ENCODE data around the gene METRN.

METRN gene

DNA sequence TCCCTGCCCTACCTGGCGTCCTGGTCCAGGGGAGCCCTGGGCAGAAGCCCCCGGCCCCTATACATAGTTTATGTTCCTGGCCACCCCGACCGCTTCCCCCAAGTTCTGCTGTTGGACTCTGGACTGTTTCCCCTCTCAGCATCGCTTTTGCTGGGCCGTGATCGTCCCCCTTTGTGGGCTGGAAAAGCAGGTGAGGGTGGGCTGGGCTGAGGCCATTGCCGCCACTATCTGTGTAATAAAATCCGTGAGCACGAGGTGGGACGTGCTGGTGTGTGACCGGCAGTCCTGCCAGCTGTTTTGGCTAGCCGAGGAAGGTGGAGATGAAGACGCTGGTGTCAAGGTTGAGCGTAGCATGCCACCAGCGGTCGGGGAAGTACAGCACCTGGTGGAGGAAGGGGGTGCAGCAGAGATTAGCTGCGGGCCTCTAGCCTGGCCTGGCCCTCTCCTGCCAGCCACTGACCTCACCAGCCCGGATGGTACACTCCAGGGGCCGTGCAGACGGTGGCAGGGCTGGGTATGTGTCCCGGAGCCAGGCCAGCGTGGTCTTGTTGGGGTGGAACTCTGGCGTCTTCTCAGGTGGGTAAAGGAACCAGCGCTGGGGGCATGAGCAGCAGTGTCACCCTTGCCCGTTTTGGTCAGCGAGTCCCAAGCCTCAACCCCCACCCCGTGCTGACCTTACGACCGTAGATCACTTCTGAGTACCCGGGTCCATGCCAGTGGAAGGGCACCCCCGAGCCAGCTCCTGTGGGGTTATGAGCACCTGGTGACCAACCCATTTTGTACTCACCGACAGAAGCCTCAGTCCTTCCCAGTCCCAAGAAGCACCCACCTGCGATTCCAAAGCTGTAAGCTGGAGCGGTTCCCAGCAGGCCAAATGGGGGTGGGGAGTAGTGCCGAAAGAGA, 32.2 kb upstream of the METRN start:
- H3K27ac ChIP-seq (ENCODE audit: low read length, poor library complexity, severe bottlenecking), result no peak overlapping the region
- peaks cover 30% of the 10 kb centered on the region for H3K79me1 ChIP-seq (replicated peaks; ENCODE audit: low read length, poor library complexity, severe bottlenecking)
- no peak overlapping the region for H2AFZ ChIP-seq (ENCODE audit: low read depth, low read length)

DNA sequence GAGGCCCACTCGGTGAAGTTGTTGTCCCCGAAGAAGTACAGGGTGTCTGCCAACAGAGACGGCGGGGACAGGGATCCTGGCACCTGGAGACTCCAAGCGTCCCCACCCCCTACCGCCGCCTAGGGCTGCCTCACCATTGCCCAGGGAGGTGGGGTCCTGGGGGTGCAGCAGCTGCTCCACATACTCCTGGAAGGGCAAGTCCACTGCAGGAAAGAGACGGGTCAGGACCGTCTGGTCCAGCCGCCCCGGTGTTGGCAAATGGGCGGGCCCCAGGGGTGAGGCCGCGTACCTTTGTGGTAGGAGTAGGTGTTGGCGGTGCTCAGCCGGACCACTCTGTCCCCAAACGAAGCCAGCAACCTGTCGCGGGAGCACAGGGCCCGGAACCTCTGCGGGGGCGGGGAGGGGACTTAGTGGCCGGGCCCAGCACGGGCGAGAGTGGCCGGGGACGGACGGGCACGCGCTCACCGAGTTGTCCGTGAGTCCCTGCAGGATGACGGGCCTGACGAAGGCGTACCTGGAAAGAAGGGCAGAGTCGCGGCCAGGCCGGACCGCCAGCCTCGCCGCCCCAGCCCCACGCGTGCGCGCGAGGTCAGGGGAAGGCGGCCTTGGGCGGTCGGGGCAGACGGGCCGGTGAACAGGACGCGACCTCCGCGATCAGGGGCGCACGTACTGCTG, 31.4 kb upstream of the METRN start:
- no peak overlapping the region for H2AK5ac ChIP-seq (ENCODE audit: low read length, severe bottlenecking)
- H3K36me3 ChIP-seq (ENCODE audit: control insufficient read depth in 1 of 2, insufficient read depth in 2 of 2, low read depth in 1 of 2, low read length in 2 of 2), result peaks cover 47 to 68% of the 10 kb centered on the region in 2 experiments
- peak overlapping the region; percentile 96 for H4K8ac ChIP-seq (ENCODE audit: low read length)
- WGBS, result 15% methylated on average over 54 of the region's 57 CpGs
- peak overlapping the region; percentile 91 for H3K4me2 ChIP-seq (ENCODE audit: low read length, poor library complexity, severe bottlenecking)
- peak overlapping the region; percentile 81 to 85 for H3K4me3 ChIP-seq (ENCODE audit: insufficient read depth in 1 of 2, low read depth in 1 of 2, low read length in 2 of 2)
- H2BK15ac ChIP-seq (ENCODE audit: low read depth, poor library complexity, severe bottlenecking), result no peak overlapping the region
- H3K79me1 ChIP-seq (replicated peaks; ENCODE audit: low read length, poor library complexity, severe bottlenecking), result peaks cover 31% of the 10 kb centered on the region
- DNase-seq, result no peak
- peak overlapping the region; percentile 14 for H3K27ac ChIP-seq (ENCODE audit: low read length, poor library complexity, severe bottlenecking)
- no peaks in the 10 kb centered on the region for H3K27me3 ChIP-seq (ENCODE audit: control insufficient read depth in 1 of 2, insufficient read depth in 1 of 2, low read length in 2 of 2)
- H3K14ac ChIP-seq (ENCODE audit: low read length in 2 of 2), result peak overlapping the region in 1 of 2 experiments; percentile 96
- H2AFZ ChIP-seq (ENCODE audit: low read depth, low read length), result peak overlapping the region; percentile 20
- H3K9ac ChIP-seq (ENCODE audit: low read length), result peak overlapping the region; percentile 84
- H3K23ac ChIP-seq (ENCODE audit: low read length in 2 of 2), result peak overlapping the region in 1 of 2 experiments; percentile 75
- peak overlapping the region in 1 of 2 experiments; percentile 51 for H2BK12ac ChIP-seq (ENCODE audit: low read length in 2 of 2)
- no peak overlapping the region for H2BK5ac ChIP-seq (ENCODE audit: low read depth, low read length, poor library complexity, severe bottlenecking)
- no peak overlapping the region for H2BK120ac ChIP-seq (ENCODE audit: low read depth, low read length)
- peak overlapping the region; percentile 97 for H4K91ac ChIP-seq (ENCODE audit: low read length)
- no peaks in the 10 kb centered on the region for H3K9me3 ChIP-seq (ENCODE audit: control insufficient read depth, low read length)
- H3K4me1 ChIP-seq (ENCODE audit: control insufficient read depth, insufficient read depth, low read depth, low read length), result peaks cover 64% of the 10 kb centered on the region
- peak overlapping the region; percentile 86 to 88 for H3K18ac ChIP-seq (ENCODE audit: low read depth in 1 of 2, low read length in 2 of 2)
- peak overlapping the region in 1 of 2 experiments; percentile 89 for H3K4ac ChIP-seq (ENCODE audit: low read depth in 1 of 2, low read length in 2 of 2)

More for the DNA sequence above, 32.2 kb upstream of the METRN start:
- Histone ChIP-seq H3K9me3 (ENCODE audit: control insufficient read depth, low read length) (no peaks in the 10 kb centered on the region), H2BK120ac (ENCODE audit: low read depth, low read length) (no peak overlapping the region), H3K4me1 (ENCODE audit: control insufficient read depth, insufficient read depth, low read depth, low read length) (peaks cover 65% of the 10 kb centered on the region), H4K91ac (ENCODE audit: low read length) (peak overlapping the region; percentile 25), H3K36me3 (ENCODE audit: control insufficient read depth in 1 of 2, insufficient read depth in 2 of 2, low read depth in 1 of 2, low read length in 2 of 2) (peaks cover 45 to 68% of the 10 kb centered on the region in 2 experiments), H3K18ac (ENCODE audit: low read depth in 1 of 2, low read length in 2 of 2) (no peak overlapping the region), H3K4me3 (ENCODE audit: insufficient read depth in 1 of 2, low read depth in 1 of 2, low read length in 2 of 2) (peak overlapping the region in 1 of 2 experiments; percentile 93), H3K14ac (ENCODE audit: low read length in 2 of 2) (no peak overlapping the region), H3K27me3 (ENCODE audit: control insufficient read depth in 1 of 2, insufficient read depth in 1 of 2, low read length in 2 of 2) (no peaks in the 10 kb centered on the region), H4K8ac (ENCODE audit: low read length) (peak overlapping the region; percentile 19), H3K4me2 (ENCODE audit: low read length, poor library complexity, severe bottlenecking) (peak overlapping the region; percentile 91), H2BK12ac (ENCODE audit: low read length in 2 of 2) (no peak overlapping the region), H3K9ac (ENCODE audit: low read length) (peak overlapping the region; percentile 84), H2BK5ac (ENCODE audit: low read depth, low read length, poor library complexity, severe bottlenecking) (no peak overlapping the region), H2AK5ac (ENCODE audit: low read length, severe bottlenecking) (no peak overlapping the region), H3K23ac (ENCODE audit: low read length in 2 of 2) (no peak overlapping the region), H2BK15ac (ENCODE audit: low read depth, poor library complexity, severe bottlenecking) (no peak overlapping the region), H3K4ac (ENCODE audit: low read depth in 1 of 2, low read length in 2 of 2) (peak overlapping the region; percentile 7 to 9)
- no peak for DNase-seq
- WGBS, result 93% methylated on average over 34 of the region's 36 CpGs

DNA sequence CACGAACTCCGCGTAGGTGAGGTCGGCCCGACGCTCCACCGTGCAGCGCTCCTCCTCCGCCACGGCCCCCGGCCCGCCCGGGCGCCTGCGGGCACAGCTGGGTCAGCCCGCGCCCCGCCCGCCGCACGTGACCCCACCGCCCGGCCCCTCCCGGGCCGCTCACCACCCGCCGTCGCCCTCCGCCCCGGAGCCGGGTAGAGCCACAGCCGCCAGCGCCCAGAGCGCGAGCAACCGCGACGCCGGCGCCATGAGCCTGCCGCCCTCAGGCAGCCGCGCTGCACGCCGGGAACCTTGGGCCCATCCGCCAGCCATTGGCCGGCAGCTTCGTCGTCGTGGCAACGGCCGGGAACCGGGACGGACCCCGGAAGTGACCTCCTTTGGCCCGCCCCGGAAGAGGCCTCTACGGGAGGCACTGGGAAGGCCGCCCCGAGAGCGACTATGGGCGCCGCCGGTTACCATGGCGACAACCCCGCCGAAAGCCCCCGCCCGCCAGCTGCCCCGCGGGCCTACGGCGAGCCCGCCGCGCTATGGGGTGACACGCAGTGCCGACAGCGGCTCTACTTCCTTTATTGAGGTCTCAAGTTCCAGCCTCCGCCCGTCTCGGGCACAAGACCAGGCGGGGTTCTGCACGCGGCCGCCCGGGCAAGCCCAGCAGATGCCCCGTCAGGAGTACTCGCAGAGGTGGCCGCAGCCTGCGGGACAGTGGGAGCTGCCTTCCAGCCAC, 30.7 kb upstream of the METRN start, which contains the start of gene JMJD8:
Gene JMJD8, minus strand, starts transcription at position 264 of the 724 bp plus-strand sequence. Its CDS starts 15 bp downstream, at position 249.
- Histone ChIP-seq H2BK15ac (ENCODE audit: low read depth, poor library complexity, severe bottlenecking) (no peak within 1 kb of the TSS), H2AK5ac (ENCODE audit: low read length, severe bottlenecking) (no peak within 1 kb of the TSS), H3K9ac (ENCODE audit: low read length) (peak within 1 kb of the TSS; percentile 84), H3K23ac (ENCODE audit: low read length in 2 of 2) (peak within 1 kb of the TSS; percentile 72 to 75), H3K18ac (ENCODE audit: low read depth in 1 of 2, low read length in 2 of 2) (peak within 1 kb of the TSS; percentile 86 to 88), H3K4me3 (ENCODE audit: insufficient read depth in 1 of 2, low read depth in 1 of 2, low read length in 2 of 2) (peak within 1 kb of the TSS; percentile 81 to 85), H2AFZ (ENCODE audit: low read depth, low read length) (peak within 1 kb of the TSS; percentile 69), H2BK5ac (ENCODE audit: low read depth, low read length, poor library complexity, severe bottlenecking) (no peak within 1 kb of the TSS), H3K27me3 (ENCODE audit: control insufficient read depth in 1 of 2, insufficient read depth in 1 of 2, low read length in 2 of 2) (no peaks in the 10 kb centered on the region), H3K79me1 (replicated peaks; ENCODE audit: low read length, poor library complexity, severe bottlenecking) (peaks cover 38% of the 10 kb centered on the region), H3K4ac (ENCODE audit: low read depth in 1 of 2, low read length in 2 of 2) (peak within 1 kb of the TSS in 1 of 2 experiments; percentile 89), H3K4me2 (ENCODE audit: low read length, poor library complexity, severe bottlenecking) (peak within 1 kb of the TSS; percentile 91), H2BK120ac (ENCODE audit: low read depth, low read length) (no peak within 1 kb of the TSS), H3K36me3 (ENCODE audit: control insufficient read depth in 1 of 2, insufficient read depth in 2 of 2, low read depth in 1 of 2, low read length in 2 of 2) (peaks cover 47 to 74% of the 10 kb centered on the region in 2 experiments), H3K9me3 (ENCODE audit: control insufficient read depth, low read length) (no peaks in the 10 kb centered on the region), H3K14ac (ENCODE audit: low read length in 2 of 2) (peak within 1 kb of the TSS in 1 of 2 experiments; percentile 96), H4K91ac (ENCODE audit: low read length) (peak within 1 kb of the TSS; percentile 97), H2BK12ac (ENCODE audit: low read length in 2 of 2) (peak within 1 kb of the TSS in 1 of 2 experiments; percentile 51), H3K27ac (ENCODE audit: low read length, poor library complexity, severe bottlenecking) (peak within 1 kb of the TSS; percentile 14), H4K8ac (ENCODE audit: low read length) (peak within 1 kb of the TSS; percentile 96), H3K4me1 (ENCODE audit: control insufficient read depth, insufficient read depth, low read depth, low read length) (peaks cover 64% of the 10 kb centered on the region)
- WGBS, result 12% methylated on average over 80 of the region's 91 CpGs
- DNase-seq, result peak; percentile 95
